CD14-positive monocyte (primary cell): ENCODE measurements around the gene ARL9. TPM values are rescaled to one million over a fixed set of nuclear protein-coding genes. Genes with fewer than 3 reads are reported as not detected.

ENCODE experiments used
- DNase-seq, 3 donors: peaks; one replicate each; pipeline ENCODE4 v3.0.0-alpha.2; 2011 to 2022
- H2AFZ ChIP-seq: 2 replicates; pipeline ENCODE4 v1.6.0; 2012; ENCODE audit warnings: mild to moderate bottlenecking, low read depth, low read length, inconsistent platforms; ENCODE audit not compliant: insufficient read depth, poor library complexity, severe bottlenecking
- H3K27ac ChIP-seq, 2 donors: 1 replicate in 1 of 2; 2 replicates in 1 of 2; pipeline ENCODE4 v1.5.1; 2012 to 2013; ENCODE audit warnings: low read length in 2 of 2, control low read depth in 1 of 2, inconsistent platforms in 1 of 2, low read depth in 1 of 2, mild to moderate bottlenecking in 1 of 2
- H3K27me3 ChIP-seq, 2 donors: one replicate each; pipeline versions ENCODE4 v1.6.0 to v1.6.1; 2011 to 2013; ENCODE audit warnings: low read length in 2 of 2; ENCODE audit not compliant: control insufficient read depth in 2 of 2, insufficient read depth in 2 of 2
- H3K36me3 ChIP-seq, 2 donors: replicated peaks in 1 of 2; 1 replicate in 1 of 2; 2 replicates in 1 of 2; pipeline versions ENCODE4 v1.5.1 to v1.6.1; 2012 to 2013; ENCODE audit warnings: low read length in 2 of 2, control low read depth in 1 of 2, inconsistent platforms in 1 of 2, mild to moderate bottlenecking in 1 of 2; ENCODE audit not compliant: insufficient read depth in 2 of 2, control insufficient read depth in 1 of 2
- H3K4me1 ChIP-seq, 2 donors: 1 replicate in 1 of 2; 2 replicates in 1 of 2; pipeline versions ENCODE4 v1.5.1 to v1.6.1; 2012 to 2013; ENCODE audit warnings: low read length in 2 of 2, control low read depth in 1 of 2, inconsistent platforms in 1 of 2, mild to moderate bottlenecking in 1 of 2, moderate library complexity in 1 of 2; ENCODE audit not compliant: insufficient read depth in 2 of 2, control insufficient read depth in 1 of 2
- H3K4me2 ChIP-seq: replicated peaks from 2 replicates; pipeline ENCODE3; 2012; ENCODE audit warnings: low read length, moderate library complexity, mild to moderate bottlenecking; ENCODE audit not compliant: poor library complexity, severe bottlenecking; ENCODE audit errors: extremely low read depth
- H3K4me3 ChIP-seq, 3 experiments: fragments of 200-600 bp in 1 of 3; sonication (generic) in 1 of 3; replicated peaks in 1 of 3; 1 replicate in 2 of 3; 2 replicates in 1 of 3; pipeline ENCODE4 v1.5.1; 2011 to 2013; ENCODE audit warnings: low read length in 3 of 3, mild to moderate bottlenecking in 3 of 3, control low read depth in 2 of 3, low read depth in 2 of 3, inconsistent platforms in 1 of 3, moderate library complexity in 1 of 3
- H3K79me2 ChIP-seq: 2 replicates; pipeline ENCODE4 v1.6.0; 2012; ENCODE audit warnings: mild to moderate bottlenecking, control low read depth, inconsistent platforms, low read length, moderate library complexity; ENCODE audit not compliant: insufficient read depth
- H3K9ac ChIP-seq: 2 replicates; pipeline ENCODE4 v1.6.0; 2017; ENCODE audit warnings: low read length, mild to moderate bottlenecking; ENCODE audit not compliant: insufficient read depth, poor library complexity, severe bottlenecking
- H3K9me3 ChIP-seq, 2 donors: replicated peaks in 1 of 2; 1 replicate in 1 of 2; 2 replicates in 1 of 2; pipeline versions ENCODE4 v1.5.1 to v1.6.1; 2012 to 2013; ENCODE audit warnings: low read length in 2 of 2, control low read depth in 1 of 2; ENCODE audit not compliant: control insufficient read depth in 1 of 2, insufficient read depth in 1 of 2
- H4K20me1 ChIP-seq: 2 replicates; pipeline ENCODE4 v1.6.0; 2012; ENCODE audit warnings: mild to moderate bottlenecking, low read length, control low read depth, moderate library complexity; ENCODE audit not compliant: insufficient read depth
- H3K27ac Mint-ChIP-seq, 7 donors: one replicate each; pipeline ENCODE4 v1.8.0; 2020; ENCODE audit warnings: mild to moderate bottlenecking in 7 of 7, mixed read lengths in 7 of 7, moderate library complexity in 6 of 7, inconsistent platforms in 2 of 7
- H3K27me3 Mint-ChIP-seq, 3 donors: one replicate each; pipeline ENCODE4 v1.8.0; 2021 to 2022; ENCODE audit warnings: low read depth in 3 of 3, mild to moderate bottlenecking in 3 of 3, mixed read lengths in 3 of 3, moderate library complexity in 3 of 3, inconsistent platforms in 1 of 3
- H3K36me3 Mint-ChIP-seq, 2 donors: one replicate each; pipeline ENCODE4 v1.8.0; 2020; ENCODE audit warnings: mixed read lengths in 2 of 2, inconsistent platforms in 1 of 2, mild to moderate bottlenecking in 1 of 2
- H3K4me1 Mint-ChIP-seq: one replicate; pipeline ENCODE4 v1.8.0; 2020; ENCODE audit warnings: mild to moderate bottlenecking, mixed read lengths
- H3K4me3 Mint-ChIP-seq, 2 donors: one replicate each; pipeline ENCODE4 v1.8.0; 2020; ENCODE audit warnings: mild to moderate bottlenecking in 2 of 2, mixed read lengths in 2 of 2, moderate library complexity in 1 of 2
- H3K9me3 Mint-ChIP-seq, 7 donors: one replicate each; pipeline ENCODE4 v1.8.0; 2020 to 2022; ENCODE audit warnings: mixed read lengths in 7 of 7, mild to moderate bottlenecking in 6 of 7, moderate library complexity in 6 of 7, inconsistent platforms in 2 of 7
- WGBS: methylation state at CpG from one replicate; pipeline ENCODE4 v1.1.5; 2013; ENCODE audit warnings: missing lambda C conversion rate; ENCODE audit not compliant: insufficient coverage; 5-methylcytosine and 5-hydroxymethylcytosine counted together
- intact Hi-C, 2 donors: fragments of 100-400 bp; cut with micrococcal nuclease; formaldehyde crosslinking; loops; one replicate each; pipeline versions ENCODE4 v1.15.0 to v1.15.1; 2023
- polyA plus RNA-seq, 3 donors: library from polyadenylated mRNA; depleted of rRNA in 1 of 3; unstranded in 2 of 3; stranded (reverse) in 1 of 3; fragments of 300-500 nt in 2 of 3; fragments of >200 nt in 1 of 3; fragmentation: Illumina TruSeq in 2 of 3; gene quantifications; 1 replicate in 2 of 3; 2 replicates in 1 of 3; pipeline ENCODE4 v1.2.3, GENCODE V29; 2012 to 2021
- TF ChIP-seq, protein P1 (sequence below): fragments of 200-600 bp; IDR thresholded peaks from one replicate; pipeline ENCODE4 v1.8.0; 2022; ENCODE audit warnings: antibody characterized with exemption, mild to moderate bottlenecking

Gene ARL9
- polyA plus RNA-seq, 3 donors = not detected

DNA sequence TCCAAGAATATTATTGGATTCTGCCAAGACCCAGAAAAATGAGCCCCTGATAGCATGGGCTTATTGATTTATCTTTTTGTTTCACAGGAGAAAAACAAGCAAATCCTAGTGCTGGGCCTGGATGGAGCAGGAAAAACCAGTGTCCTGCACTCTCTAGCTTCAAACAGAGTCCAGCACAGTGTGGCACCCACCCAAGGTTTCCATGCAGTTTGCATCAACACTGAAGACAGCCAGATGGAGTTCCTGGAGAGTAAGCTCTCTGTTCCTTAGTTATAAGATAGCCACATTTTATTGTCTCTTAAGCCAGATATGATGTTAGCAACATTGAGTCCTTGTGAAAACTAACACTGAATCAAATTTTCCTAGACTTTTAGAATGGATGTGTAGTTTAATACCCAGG lies 5.5 kb downstream of the ARL9 start:
- Histone ChIP-seq H3K9me3 (no peaks in the 10 kb centered on the region), H3K4me1 (peaks cover 6% of the 10 kb centered on the region in 2 donors), H2AFZ (no peak overlapping the region), H3K79me2 (no peaks in the 10 kb centered on the region), H3K27ac (no peak overlapping the region), H3K4me2 (no peak overlapping the region), H3K9ac (no peak overlapping the region), H3K4me3 (no peak overlapping the region), H4K20me1 (no peaks in the 10 kb centered on the region), H3K27me3 (peaks cover 0 to 10% of the 10 kb centered on the region in 2 donors), H3K36me3 (no peaks in the 10 kb centered on the region)
- intact Hi-C loops = no loop called here
- Mint-ChIP-seq H3K27me3 (peaks cover 13 to 14% (median 14%) of the 10 kb centered on the region in 3 donors), H3K9me3 (peaks cover 0 to 6% (median 0%) of the 10 kb centered on the region in 7 donors), H3K36me3 (no peaks in the 10 kb centered on the region), H3K4me1 (peaks cover 7% of the 10 kb centered on the region), H3K4me3 (no peak overlapping the region), H3K27ac (no peak overlapping the region)
- TF ChIP-seq, protein P1, sequence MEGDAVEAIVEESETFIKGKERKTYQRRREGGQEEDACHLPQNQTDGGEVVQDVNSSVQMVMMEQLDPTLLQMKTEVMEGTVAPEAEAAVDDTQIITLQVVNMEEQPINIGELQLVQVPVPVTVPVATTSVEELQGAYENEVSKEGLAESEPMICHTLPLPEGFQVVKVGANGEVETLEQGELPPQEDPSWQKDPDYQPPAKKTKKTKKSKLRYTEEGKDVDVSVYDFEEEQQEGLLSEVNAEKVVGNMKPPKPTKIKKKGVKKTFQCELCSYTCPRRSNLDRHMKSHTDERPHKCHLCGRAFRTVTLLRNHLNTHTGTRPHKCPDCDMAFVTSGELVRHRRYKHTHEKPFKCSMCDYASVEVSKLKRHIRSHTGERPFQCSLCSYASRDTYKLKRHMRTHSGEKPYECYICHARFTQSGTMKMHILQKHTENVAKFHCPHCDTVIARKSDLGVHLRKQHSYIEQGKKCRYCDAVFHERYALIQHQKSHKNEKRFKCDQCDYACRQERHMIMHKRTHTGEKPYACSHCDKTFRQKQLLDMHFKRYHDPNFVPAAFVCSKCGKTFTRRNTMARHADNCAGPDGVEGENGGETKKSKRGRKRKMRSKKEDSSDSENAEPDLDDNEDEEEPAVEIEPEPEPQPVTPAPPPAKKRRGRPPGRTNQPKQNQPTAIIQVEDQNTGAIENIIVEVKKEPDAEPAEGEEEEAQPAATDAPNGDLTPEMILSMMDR = no peak
- no peak for DNase-seq

DNA sequence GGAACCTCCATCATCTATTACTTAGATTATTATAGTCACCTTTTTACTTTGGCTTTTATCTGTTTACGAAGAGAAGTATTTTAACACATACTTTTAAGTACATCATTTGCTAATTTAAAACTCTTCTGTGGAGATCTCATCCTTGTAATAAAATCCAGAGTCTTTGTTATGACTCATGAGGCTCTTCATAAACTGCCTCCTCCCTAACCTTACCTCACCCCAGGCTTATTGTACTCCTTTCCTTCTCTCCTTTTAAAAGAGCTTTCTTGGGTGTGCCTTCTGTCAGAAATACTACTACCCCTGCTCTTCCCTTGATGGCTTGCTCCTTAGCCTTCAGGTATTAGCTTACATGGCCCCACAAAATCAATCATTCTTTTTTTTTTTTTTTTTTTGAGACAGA lies 6.6 kb downstream of the ARL9 start:
- Histone ChIP-seq H3K79me2 (no peaks in the 10 kb centered on the region), H3K27ac (no peak overlapping the region), H2AFZ (no peak overlapping the region), H3K4me2 (no peak overlapping the region), H3K4me3 (no peak overlapping the region), H3K36me3 (no peaks in the 10 kb centered on the region), H3K27me3 (no peaks in the 10 kb centered on the region), H3K9me3 (no peaks in the 10 kb centered on the region), H4K20me1 (no peaks in the 10 kb centered on the region), H3K9ac (no peak overlapping the region), H3K4me1 (no peaks in the 10 kb centered on the region)
- Mint-ChIP-seq H3K27me3 (peaks cover 3 to 5% (median 4%) of the 10 kb centered on the region in 3 donors), H3K9me3 (peaks cover 0 to under 1% (median 0%) of the 10 kb centered on the region in 7 donors), H3K36me3 (no peaks in the 10 kb centered on the region), H3K27ac (no peak overlapping the region), H3K4me1 (peaks cover 5% of the 10 kb centered on the region), H3K4me3 (no peak overlapping the region)
- TF ChIP-seq, protein P1 = no peak
- no CpG with 5 or more reads among the region's 1 CpG for WGBS
- DNase-seq = no peak
- intact Hi-C loops = no loop called here
